ENCODE results near the gene ACTR5.

DNA sequence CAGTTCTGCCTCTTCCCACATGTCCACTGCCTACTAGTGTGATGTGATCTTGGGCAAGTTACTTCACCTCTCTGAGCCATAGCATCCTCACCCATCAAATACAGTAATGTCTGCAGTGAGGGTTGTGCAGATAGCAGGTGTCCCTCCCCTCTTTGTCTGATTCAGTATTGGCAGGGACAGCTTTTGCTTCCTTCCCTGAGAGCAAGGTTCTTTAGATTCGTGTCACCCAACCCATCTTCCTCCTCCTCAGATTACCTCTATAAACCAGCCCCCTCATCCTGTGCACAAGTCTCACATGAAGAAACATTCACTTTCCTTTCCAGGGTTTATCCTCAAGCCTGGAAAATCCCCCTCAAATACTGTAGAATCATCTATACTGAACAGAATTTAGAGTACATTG, 15.4 kb downstream of the ACTR5 start:
- TF ChIP-seq, protein P1, sequence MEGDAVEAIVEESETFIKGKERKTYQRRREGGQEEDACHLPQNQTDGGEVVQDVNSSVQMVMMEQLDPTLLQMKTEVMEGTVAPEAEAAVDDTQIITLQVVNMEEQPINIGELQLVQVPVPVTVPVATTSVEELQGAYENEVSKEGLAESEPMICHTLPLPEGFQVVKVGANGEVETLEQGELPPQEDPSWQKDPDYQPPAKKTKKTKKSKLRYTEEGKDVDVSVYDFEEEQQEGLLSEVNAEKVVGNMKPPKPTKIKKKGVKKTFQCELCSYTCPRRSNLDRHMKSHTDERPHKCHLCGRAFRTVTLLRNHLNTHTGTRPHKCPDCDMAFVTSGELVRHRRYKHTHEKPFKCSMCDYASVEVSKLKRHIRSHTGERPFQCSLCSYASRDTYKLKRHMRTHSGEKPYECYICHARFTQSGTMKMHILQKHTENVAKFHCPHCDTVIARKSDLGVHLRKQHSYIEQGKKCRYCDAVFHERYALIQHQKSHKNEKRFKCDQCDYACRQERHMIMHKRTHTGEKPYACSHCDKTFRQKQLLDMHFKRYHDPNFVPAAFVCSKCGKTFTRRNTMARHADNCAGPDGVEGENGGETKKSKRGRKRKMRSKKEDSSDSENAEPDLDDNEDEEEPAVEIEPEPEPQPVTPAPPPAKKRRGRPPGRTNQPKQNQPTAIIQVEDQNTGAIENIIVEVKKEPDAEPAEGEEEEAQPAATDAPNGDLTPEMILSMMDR (IDR thresholded peaks at IDR 0.05) = no peak
- no peak for TF ChIP-seq POLR2AphosphoS5 (IDR thresholded peaks at IDR 0.05)
